ENCODE results near the gene CCDC60.

DNA sequence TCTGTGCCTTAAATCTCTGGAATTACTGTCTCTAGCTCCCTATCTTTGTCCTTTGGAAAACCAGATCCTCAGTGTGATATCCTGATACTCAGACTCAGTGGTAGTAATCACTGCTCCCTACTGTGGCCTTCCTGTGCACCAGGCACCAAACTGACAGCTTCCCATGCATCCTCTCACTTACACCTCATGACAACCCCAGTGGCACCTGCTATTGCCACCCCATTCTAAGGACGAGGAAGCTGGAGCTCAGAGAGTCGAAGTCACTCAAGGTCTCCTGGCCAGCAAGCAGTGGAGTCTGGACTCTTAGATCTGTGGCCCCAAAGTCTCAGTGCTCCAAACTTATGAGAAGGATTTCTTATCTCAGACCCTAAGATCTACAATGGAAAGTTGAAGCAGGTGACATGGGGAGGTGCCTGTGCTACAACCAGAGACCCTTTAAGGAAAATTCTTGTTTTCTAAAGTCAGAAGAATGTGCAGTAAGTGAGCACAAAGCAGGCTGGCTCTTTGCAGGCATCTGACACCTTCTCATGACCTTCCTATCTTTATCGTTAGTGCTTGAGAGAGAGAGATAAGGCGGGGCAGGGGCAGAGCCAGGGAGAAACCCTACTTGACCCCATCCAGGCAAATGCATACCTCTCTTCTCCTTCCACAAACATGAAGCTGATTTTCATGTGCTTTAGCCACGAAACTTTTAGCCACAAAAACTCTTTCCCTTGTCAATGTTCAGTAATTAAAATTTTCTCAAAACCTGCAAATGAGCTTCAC lies 47.1 kb downstream of the CCDC60 start:
- TF ChIP-seq, protein P1, sequence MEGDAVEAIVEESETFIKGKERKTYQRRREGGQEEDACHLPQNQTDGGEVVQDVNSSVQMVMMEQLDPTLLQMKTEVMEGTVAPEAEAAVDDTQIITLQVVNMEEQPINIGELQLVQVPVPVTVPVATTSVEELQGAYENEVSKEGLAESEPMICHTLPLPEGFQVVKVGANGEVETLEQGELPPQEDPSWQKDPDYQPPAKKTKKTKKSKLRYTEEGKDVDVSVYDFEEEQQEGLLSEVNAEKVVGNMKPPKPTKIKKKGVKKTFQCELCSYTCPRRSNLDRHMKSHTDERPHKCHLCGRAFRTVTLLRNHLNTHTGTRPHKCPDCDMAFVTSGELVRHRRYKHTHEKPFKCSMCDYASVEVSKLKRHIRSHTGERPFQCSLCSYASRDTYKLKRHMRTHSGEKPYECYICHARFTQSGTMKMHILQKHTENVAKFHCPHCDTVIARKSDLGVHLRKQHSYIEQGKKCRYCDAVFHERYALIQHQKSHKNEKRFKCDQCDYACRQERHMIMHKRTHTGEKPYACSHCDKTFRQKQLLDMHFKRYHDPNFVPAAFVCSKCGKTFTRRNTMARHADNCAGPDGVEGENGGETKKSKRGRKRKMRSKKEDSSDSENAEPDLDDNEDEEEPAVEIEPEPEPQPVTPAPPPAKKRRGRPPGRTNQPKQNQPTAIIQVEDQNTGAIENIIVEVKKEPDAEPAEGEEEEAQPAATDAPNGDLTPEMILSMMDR (IDR thresholded peaks at IDR 0.05; ENCODE audit: low read depth, low read length, poor library complexity, severe bottlenecking), result no peak
- TF ChIP-seq EZH2phosphoT487 (IDR thresholded peaks at IDR 0.05; ENCODE audit: borderline replicate concordance, low read length), result no peak

All from DOHH2 (cell line).